ENCODE measurements around the gene SYNPO2.

- TF ChIP-seq POLR2AphosphoS5 (IDR thresholded peaks at IDR 0.05) = no peak
- no peak for TF ChIP-seq CTCF (IDR thresholded peaks at IDR 0.05 in 8 of 11, conservative IDR thresholded peaks at IDR 0.05 in 3 of 11)
Observed at GRCh38 chr4:119070301-119070700, 181.6 kb downstream of the SYNPO2 start.
